ENCODE results near the gene SLC39A2. TPM values are rescaled to one million over a fixed set of nuclear protein-coding genes. Genes with fewer than 3 reads are reported as not detected.

The SLC39A2 gene
- total RNA-seq, 3 donors from 2014 or later (not counting 1 experiment from before 2014, with no cell fraction given), result not detected

DNA sequence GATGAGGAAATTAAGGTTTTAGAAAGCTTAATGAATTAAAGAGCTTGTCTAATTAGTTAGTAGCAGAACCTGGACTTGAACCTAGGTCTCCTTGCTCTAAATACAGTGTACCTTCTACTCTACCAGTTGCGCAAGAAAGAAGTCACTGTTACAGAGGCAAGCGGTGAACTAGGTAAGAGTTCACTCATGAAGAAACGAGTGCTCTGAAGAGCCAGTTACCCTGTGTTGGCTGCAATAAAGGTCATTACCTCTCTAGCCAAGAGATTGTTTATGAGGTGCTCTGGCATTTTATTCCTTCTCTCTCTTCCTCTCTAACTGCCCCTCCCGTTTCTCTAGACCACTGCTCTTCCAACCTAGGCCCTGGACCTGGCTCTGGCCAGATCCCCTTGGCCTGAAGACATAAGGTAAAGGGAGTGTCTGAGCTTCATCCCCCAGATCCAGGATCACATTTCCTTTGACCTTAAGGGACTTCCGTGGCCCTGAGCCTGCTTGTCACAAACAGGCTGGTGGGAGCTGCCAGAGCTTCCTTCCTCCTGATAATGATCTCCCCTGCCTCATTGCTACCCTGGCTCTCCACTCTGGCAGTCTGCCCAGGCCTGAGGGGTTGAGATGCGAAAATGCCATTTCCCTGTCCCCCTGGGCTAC lies 45.0 kb downstream of the SLC39A2 start:
- DNase-seq (peak in 1 of 2 donors; percentile 35), ATAC-seq (no peak)
- H3K4me3 Mint-ChIP-seq, result no peak overlapping the region
- H3K9me3 Mint-ChIP-seq, result no peaks in the 10 kb centered on the region
- intact Hi-C loops (cut with micrococcal nuclease), result no loop called here
- peaks cover 24 to 35% of the 10 kb centered on the region in 2 donors for H3K27me3 Mint-ChIP-seq (ENCODE audit: low read depth in 2 of 2)
- H3K36me3 Mint-ChIP-seq, result no peaks in the 10 kb centered on the region
- no peak for TF ChIP-seq CTCF (IDR thresholded peaks at IDR 0.05)
- H3K4me1 ChIP-seq (ENCODE audit: control insufficient read depth, insufficient read depth, low read length), result no peaks in the 10 kb centered on the region
- no peaks in the 10 kb centered on the region for H3K4me1 Mint-ChIP-seq
- 37% methylated on average over 5 of the region's 6 CpGs for WGBS (ENCODE audit: insufficient coverage)
- H3K4me3 ChIP-seq (ENCODE audit: low read length), result no peak overlapping the region
- H3K27ac Mint-ChIP-seq, result no peak overlapping the region
- no peak overlapping the region for H3K27ac ChIP-seq (ENCODE audit: low read length)
- H3K36me3 ChIP-seq (ENCODE audit: control insufficient read depth, insufficient read depth, low read length), result no peaks in the 10 kb centered on the region
- no peaks in the 10 kb centered on the region for H3K9me3 ChIP-seq (ENCODE audit: control insufficient read depth, insufficient read depth, low read length)
- H3K27me3 ChIP-seq (ENCODE audit: control insufficient read depth, insufficient read depth, low read length), result peaks cover 3% of the 10 kb centered on the region

DNA sequence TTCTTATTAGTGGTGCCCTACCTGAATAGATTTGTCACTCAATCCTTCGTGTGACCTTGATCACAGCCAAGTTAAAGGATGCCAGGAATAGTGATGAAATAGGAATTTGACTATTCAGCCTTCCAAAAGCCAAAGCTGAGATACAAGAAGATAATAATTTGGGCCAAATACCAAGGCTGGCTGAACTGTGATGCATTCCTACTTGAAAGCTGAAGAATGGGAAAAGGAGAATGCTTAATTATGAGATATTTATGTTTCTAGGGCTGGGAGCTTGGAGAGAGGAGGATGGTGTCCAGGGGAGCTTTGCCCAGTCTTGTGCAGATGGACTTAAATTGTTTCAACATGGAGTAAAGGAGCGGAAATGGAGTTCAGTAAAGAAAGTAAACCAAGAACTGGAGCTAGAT lies 48.3 kb downstream of the SLC39A2 start:
- H3K27ac ChIP-seq (ENCODE audit: low read length), result no peak overlapping the region
- H3K4me3 ChIP-seq (ENCODE audit: low read length), result no peak overlapping the region
- H3K9me3 ChIP-seq (ENCODE audit: control insufficient read depth, insufficient read depth, low read length), result no peaks in the 10 kb centered on the region
- H3K4me1 Mint-ChIP-seq, result no peaks in the 10 kb centered on the region
- no peaks in the 10 kb centered on the region for H3K36me3 ChIP-seq (ENCODE audit: control insufficient read depth, insufficient read depth, low read length)
- no peak for TF ChIP-seq CTCF (IDR thresholded peaks at IDR 0.05)
- H3K9me3 Mint-ChIP-seq, result no peaks in the 10 kb centered on the region
- no peaks in the 10 kb centered on the region for H3K4me1 ChIP-seq (ENCODE audit: control insufficient read depth, insufficient read depth, low read length)
- H3K36me3 Mint-ChIP-seq, result no peaks in the 10 kb centered on the region
- no peak for ATAC-seq
- no peak overlapping the region for H3K27ac Mint-ChIP-seq
- WGBS (ENCODE audit: insufficient coverage), result 85% methylated on average over 2 of the region's 2 CpGs
- no peak for DNase-seq
- H3K27me3 ChIP-seq (ENCODE audit: control insufficient read depth, insufficient read depth, low read length), result peaks cover 3% of the 10 kb centered on the region
- H3K4me3 Mint-ChIP-seq, result no peak overlapping the region
- H3K27me3 Mint-ChIP-seq (ENCODE audit: low read depth in 2 of 2), result peaks cover 19 to 28% of the 10 kb centered on the region in 2 donors
- intact Hi-C loops (cut with micrococcal nuclease), result no loop called here

DNA sequence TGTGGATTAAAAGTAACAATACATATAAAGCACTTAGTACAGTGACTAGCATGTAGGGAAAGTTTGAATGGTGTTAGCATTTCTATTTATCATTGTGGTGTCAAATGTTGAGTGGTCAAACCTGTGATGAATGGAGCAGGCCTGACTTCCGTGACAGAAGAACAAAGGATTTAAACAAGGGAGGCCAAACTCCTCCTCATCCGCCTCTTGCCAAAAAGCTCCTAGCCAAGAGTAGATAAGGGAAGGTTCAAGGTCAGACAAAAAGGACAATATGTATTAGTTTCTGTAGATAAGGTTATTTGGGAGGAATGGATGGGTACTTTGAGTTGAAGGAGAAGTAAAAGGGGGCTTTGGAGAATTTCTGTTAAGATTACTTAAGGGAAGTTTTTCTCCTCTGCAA lies 49.5 kb downstream of the SLC39A2 start:
- no peak overlapping the region for H3K27ac Mint-ChIP-seq
- H3K36me3 Mint-ChIP-seq, result no peaks in the 10 kb centered on the region
- H3K36me3 ChIP-seq (ENCODE audit: control insufficient read depth, insufficient read depth, low read length), result no peaks in the 10 kb centered on the region

More for the DNA sequence above, 49.5 kb downstream of the SLC39A2 start:
- H3K4me1 Mint-ChIP-seq, result no peaks in the 10 kb centered on the region
- WGBS (ENCODE audit: insufficient coverage), result 96% methylated on average over 2 of the region's 2 CpGs
- peaks cover 16% of the 10 kb centered on the region in 2 donors for H3K27me3 Mint-ChIP-seq (ENCODE audit: low read depth in 2 of 2)
- no peaks in the 10 kb centered on the region for H3K27me3 ChIP-seq (ENCODE audit: control insufficient read depth, insufficient read depth, low read length)
- no peak overlapping the region for H3K4me3 Mint-ChIP-seq
- no peak for DNase-seq
- H3K4me3 ChIP-seq (ENCODE audit: low read length), result no peak overlapping the region
- no peaks in the 10 kb centered on the region for H3K9me3 ChIP-seq (ENCODE audit: control insufficient read depth, insufficient read depth, low read length)
- no peaks in the 10 kb centered on the region for H3K4me1 ChIP-seq (ENCODE audit: control insufficient read depth, insufficient read depth, low read length)
- H3K9me3 Mint-ChIP-seq, result no peaks in the 10 kb centered on the region
- intact Hi-C loops (cut with micrococcal nuclease), result no loop called here
- H3K27ac ChIP-seq (ENCODE audit: low read length), result no peak overlapping the region
- TF ChIP-seq CTCF (IDR thresholded peaks at IDR 0.05), result no peak
- ATAC-seq, result no peak
